AG09319 (cell line): ENCODE measurements around the gene PTPN7.

Experiments
- DNase-seq: peaks from one replicate; pipeline ENCODE4 v3.0.0-alpha.2; 2010; ENCODE audit warnings: low read depth; ENCODE audit errors: extremely low read depth
- CTCF ChIP-seq: IDR thresholded peaks from 2 replicates; pipeline ENCODE4 v1.5.1; 2011; ENCODE audit warnings: low read depth, mild to moderate bottlenecking, inconsistent platforms, low read length, moderate library complexity

The PTPN7 gene

GRCh38 chr1:202107321-202107761, 53.1 kb downstream of the PTPN7 start:
- no peak for DNase-seq
- TF ChIP-seq CTCF, result no peak

GRCh38 chr1:202106340-202107254, 53.8 kb downstream of the PTPN7 start:
- no peak for TF ChIP-seq CTCF
- no peak for DNase-seq

GRCh38 chr1:202105571-202106339, 54.6 kb downstream of the PTPN7 start:
- TF ChIP-seq CTCF, result no peak
- DNase-seq, result no peak

GRCh38 chr1:202104073-202104472, 56.3 kb downstream of the PTPN7 start:
- TF ChIP-seq CTCF, result no peak
- DNase-seq, result no peak

GRCh38 chr1:202101184-202101583, 59.2 kb downstream of the PTPN7 start:
- TF ChIP-seq CTCF, result no peak
- no peak for DNase-seq
